Measurements from ENCODE around the gene WDR37.

WDR37 gene

DNA sequence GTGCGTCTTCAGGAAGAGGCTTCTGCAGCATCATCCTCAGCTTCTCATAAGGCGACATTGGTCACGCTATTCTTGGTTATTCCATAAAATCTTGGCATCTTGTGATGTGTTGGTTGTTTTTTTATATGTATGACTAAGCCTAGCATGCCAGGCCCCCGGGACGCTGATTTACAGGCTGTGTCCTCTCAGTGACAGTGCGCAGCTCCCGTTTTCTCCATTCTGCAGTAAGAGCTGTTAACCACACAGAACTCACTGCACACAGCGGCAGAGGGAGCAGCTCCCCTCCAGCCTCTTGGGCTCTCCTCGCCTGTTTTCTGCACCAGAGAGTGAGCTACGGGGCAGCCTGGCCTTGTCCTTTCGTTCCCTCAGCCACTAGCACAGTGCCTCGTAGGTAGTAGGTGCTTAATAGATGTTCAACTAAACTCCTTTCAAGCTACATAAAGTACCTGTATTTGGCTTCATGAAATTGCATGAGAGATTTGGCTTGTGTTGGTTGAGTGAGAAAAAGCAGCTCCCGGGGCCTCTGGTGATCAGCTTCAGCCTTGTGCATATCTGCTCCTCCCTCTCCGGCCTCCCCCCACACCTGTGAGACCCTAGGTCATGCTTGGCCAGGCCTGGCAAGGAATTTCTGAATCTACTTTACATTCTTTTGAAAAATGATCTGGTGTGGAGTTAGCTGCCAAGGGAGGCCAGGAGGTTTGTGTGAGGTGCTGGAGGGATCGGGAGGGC, 116.2 kb downstream of the WDR37 start:
- DNase-seq, result no peak

DNA sequence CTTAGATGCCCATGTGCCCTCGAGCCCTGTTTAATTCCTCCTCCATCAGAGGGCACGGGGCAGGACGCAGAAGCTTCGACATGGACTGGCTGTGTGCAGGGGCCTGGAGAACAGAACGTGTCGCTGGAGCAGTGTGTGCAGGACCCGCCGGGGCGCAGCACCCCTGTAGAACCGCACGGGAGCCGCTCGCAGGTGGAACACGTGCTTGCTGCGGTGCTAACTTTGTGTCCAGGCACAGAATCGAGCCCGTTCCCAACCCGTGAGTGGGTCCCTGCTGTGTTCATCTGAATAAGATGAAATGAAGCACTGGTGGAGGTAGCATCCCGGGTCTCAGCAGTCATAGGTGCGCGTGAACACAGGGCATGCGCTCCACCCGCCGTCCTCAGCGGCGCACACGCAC, 116.9 kb downstream of the WDR37 start:
- DNase-seq, result no peak

DNA sequence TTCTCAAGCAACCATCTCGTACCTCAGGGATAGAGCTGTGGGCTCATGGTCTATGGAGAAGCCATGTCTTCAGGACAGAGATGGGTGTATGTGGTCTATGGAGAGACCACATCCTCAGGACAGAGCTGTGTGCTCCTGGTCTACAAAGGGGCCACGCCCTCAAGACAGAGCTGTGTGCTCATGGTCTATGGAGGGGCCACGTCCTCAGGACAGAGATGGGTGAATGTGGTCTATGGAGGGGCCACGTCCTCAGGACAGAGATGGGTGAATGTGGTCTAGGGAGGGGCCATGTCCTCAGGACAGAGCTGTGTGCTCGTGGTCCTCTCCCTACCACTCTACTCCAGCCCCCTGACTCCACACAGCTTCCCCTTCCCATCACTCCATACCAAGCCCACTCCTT, 117.8 kb downstream of the WDR37 start:
- DNase-seq, result no peak

DNA sequence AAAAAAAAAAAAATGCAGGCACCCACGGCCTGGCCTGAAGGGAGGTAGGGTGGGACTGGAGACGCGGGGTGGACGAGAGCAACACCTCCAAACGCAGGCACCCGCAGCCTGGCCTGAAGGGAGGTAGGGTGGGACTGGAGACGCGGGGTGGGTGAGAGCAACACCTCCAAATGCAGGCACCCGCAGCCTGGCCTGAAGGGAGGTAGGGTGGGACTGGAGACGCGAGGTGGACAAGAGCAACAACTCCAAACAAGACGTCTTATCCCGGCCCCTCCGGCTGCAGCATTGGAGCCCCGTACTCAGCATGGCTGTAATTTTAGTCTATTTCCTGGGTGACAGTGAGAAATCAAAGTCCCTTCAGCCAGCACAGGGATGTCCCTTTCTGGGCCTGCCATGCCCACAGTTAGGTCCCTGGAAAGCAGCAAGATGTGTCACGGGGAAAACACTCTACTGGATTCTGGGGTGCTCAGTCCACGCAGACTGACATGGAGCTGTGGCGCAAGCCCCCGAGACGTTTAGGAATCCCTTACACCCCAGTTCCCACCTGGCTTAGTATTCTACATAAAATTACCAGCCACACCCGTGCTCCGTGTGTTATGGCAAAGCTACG, 119.9 kb downstream of the WDR37 start:
- DNase-seq, result no peak

DNA sequence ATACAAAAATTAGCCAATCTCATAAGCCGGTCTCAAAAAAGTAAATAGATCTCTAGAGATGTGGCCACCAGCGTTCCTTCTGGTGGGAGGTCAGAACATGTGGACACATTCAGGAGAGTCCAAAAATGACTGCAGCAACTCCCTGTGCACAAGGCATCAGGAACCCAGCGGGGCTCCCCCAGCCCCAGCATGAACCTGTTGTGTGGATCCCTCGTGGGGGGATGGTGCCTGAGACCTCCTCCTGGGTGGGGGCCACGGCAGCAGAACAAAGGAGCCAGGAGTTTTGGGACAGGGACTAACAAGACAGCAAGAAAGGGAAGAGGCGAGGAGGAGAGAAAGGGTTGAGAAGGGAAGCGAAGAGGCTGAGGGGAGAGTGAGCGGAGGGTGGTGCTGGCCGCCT, 121.8 kb downstream of the WDR37 start:
- DNase-seq, result no peak

DNA sequence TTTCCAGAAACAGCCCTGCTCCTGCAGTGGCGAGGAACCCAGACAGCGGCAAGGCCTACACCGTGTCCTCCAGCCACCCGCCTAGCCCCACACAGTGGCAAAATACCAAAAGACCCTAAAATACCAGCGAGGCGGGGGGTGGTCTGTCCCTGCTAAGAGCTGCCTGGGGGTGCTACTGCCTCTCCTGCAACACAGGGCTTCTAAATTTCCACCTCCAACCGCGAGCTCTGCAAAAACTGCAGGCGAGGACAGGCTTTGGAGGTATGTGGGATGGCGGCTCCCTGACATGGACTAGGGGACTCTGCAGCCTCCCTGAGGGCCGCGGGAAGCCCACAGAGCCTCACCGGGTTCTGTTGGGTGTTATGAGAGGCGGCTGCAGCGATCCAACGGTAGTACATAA, 122.3 kb downstream of the WDR37 start:
- DNase-seq, result no peak

DNA sequence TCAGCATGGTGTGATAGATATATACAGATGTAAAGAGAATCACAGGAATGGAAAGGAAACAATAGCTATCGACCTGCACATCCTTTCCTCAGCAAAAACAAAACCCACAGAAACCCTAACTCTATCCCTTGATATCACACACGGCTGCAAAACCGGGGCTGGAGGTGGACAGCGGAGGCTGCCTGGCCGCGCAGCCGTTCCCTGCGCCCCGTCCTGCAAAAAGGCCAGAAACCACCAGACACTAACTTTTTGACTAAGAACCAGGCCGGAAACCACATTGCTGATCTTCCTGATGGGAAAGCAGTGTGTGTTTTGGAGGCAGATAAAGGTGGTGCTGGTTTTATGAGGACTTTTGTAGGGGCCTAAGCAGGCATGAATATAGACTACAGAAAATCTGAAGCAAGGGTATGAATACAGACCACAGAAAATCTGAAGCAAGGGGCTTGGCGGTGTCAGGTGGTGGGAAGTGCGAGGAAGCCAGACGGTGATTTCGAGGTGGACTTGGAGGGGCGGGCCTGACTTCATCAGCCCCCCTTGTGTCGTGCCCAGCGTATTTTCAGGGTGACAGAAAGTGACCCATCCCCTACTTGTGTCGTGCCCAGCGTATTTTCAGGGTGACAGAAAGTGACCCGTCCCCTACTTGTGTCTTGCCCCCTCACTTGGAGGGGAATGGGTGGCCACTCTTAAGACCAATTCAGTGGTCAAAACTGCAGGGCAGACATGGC, 123.3 kb downstream of the WDR37 start:
- no peak for DNase-seq

DNA sequence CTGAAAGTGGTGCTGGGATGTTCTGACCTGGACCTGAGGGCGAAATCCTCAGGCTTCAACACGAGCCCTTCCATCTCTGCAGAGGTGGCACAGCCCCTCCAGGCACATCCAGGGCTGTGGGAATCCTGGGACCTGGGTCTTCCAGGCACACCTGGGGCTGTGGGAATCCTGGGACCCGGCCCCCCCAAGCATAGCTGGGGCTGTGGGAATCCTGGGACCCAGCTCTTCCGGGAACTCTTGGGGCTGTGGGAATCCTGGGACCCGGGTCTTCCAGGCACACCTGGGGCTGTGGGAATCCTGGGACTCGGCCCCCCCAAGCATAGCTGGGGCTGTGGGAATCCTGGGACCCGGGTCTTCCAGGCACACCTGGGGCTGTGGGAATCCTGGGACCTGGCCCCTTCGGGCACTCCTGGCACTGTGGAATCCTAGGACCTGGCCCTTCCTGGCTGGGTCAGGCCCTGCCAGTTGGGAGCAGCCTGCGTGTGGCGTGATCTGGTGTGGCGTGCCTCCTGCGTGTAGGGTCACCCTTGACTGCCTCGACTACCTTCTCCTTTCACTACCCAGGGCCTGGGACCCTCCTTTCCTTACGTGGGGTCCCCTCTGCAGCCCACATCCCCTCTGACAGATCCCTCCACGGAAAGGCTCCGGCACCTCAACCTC, 124.0 kb downstream of the WDR37 start:
- DNase-seq, result no peak

DNA sequence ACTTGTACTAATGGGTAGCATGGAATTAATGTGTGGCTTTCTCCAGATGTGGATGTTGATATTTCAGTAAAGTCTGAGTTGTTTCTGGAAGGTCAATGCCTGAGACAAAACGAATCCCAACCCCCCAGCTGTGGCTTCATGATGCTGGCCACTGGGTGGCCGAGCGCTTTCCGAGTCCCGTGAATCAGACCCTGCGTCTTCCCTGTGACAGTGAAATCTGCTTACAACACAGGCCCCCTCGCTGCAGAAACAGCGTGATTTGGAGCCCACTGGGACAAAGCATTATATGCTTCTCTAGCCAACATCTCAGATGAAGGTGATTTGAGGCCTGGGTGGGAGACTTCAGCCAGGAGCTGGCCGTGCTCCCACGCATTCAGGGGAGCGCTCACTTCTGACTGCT, 124.7 kb downstream of the WDR37 start:
- no peak for DNase-seq

All from hematopoietic multipotent progenitor cell treated with erythropoietin and hydrocortisone succinate and interleukin-3 and kit ligand, for 4 days (in vitro differentiated cells).